ENCODE measurements around the gene MRM1.

The MRM1 gene

GRCh38 chr17:36647636-36648035, 46.3 kb downstream of the MRM1 start:
- Histone ChIP-seq H2AFZ (ENCODE audit: insufficient read depth, low read length, poor library complexity) (no peak overlapping the region), H2BK12ac (ENCODE audit: low read length) (no peak overlapping the region), H2BK120ac (ENCODE audit: insufficient read depth, low read length, poor library complexity) (no peak overlapping the region), H3K36me3 (ENCODE audit: control insufficient read depth in 1 of 2, insufficient read depth in 2 of 2, low read length in 2 of 2) (no peaks in the 10 kb centered on the region), H3K18ac (ENCODE audit: low read length) (no peak overlapping the region), H3K4me1 (ENCODE audit: control insufficient read depth in 1 of 2, insufficient read depth in 2 of 2, low read length in 2 of 2) (peaks cover 0 to 5% of the 10 kb centered on the region in 2 experiments), H2BK5ac (ENCODE audit: low read depth, low read length, poor library complexity) (no peak overlapping the region), H4K12ac (ENCODE audit: low read depth, low read length) (no peak overlapping the region), H3K4me2 (ENCODE audit: low read length) (no peak overlapping the region), H3K79me1 (ENCODE audit: low read length) (no peaks in the 10 kb centered on the region), H3K9ac (ENCODE audit: low read length) (no peak overlapping the region), H3K4me3 (ENCODE audit: low read depth, low read length) (no peak overlapping the region), H3K23ac (ENCODE audit: low read length) (no peak overlapping the region), H4K8ac (ENCODE audit: low read depth, low read length) (no peak overlapping the region), H3K9me3 (ENCODE audit: insufficient read depth, low read depth, low read length) (peaks cover 3% of the 10 kb centered on the region), H3K79me2 (ENCODE audit: control insufficient read depth, insufficient read depth, low read length, poor library complexity) (no peaks in the 10 kb centered on the region), H4K91ac (ENCODE audit: low read depth, low read length) (no peak overlapping the region), H2AK5ac (ENCODE audit: low read length) (no peak overlapping the region), H3K14ac (ENCODE audit: low read length) (no peak overlapping the region), H3K27ac (ENCODE audit: low read depth, low read length) (no peak overlapping the region), H3K4ac (ENCODE audit: low read depth, low read length) (no peak overlapping the region), H3K27me3 (ENCODE audit: insufficient read depth, low read length) (peaks cover 14% of the 10 kb centered on the region)
- WGBS (ENCODE audit: extremely low coverage, insufficient coverage, insufficient read length), result no CpG with 5 or more reads among the region's 4 CpGs
- no peak for DNase-seq

GRCh38 chr17:36650096-36650775, 48.9 kb downstream of the MRM1 start:
- H2AK5ac ChIP-seq (ENCODE audit: low read length), result no peak overlapping the region
- H3K27me3 ChIP-seq (ENCODE audit: insufficient read depth, low read length), result no peaks in the 10 kb centered on the region
- peaks cover 0 to 5% of the 10 kb centered on the region in 2 experiments for H3K4me1 ChIP-seq (ENCODE audit: control insufficient read depth in 1 of 2, insufficient read depth in 2 of 2, low read length in 2 of 2)
- H3K4me2 ChIP-seq (ENCODE audit: low read length), result no peak overlapping the region
- H4K12ac ChIP-seq (ENCODE audit: low read depth, low read length), result no peak overlapping the region
- WGBS (ENCODE audit: extremely low coverage, insufficient coverage, insufficient read length), result no CpG with 5 or more reads among the region's 9 CpGs
- H3K79me1 ChIP-seq (ENCODE audit: low read length), result no peaks in the 10 kb centered on the region
- H3K14ac ChIP-seq (ENCODE audit: low read length), result no peak overlapping the region
- H4K8ac ChIP-seq (ENCODE audit: low read depth, low read length), result no peak overlapping the region
- no peak overlapping the region for H3K4ac ChIP-seq (ENCODE audit: low read depth, low read length)
- no peak overlapping the region for H2BK12ac ChIP-seq (ENCODE audit: low read length)
- H3K27ac ChIP-seq (ENCODE audit: low read depth, low read length), result no peak overlapping the region
- no peaks in the 10 kb centered on the region for H3K36me3 ChIP-seq (ENCODE audit: control insufficient read depth in 1 of 2, insufficient read depth in 2 of 2, low read length in 2 of 2)
- H3K23ac ChIP-seq (ENCODE audit: low read length), result no peak overlapping the region
- H3K18ac ChIP-seq (ENCODE audit: low read length), result no peak overlapping the region
- H2AFZ ChIP-seq (ENCODE audit: insufficient read depth, low read length, poor library complexity), result no peak overlapping the region
- H3K4me3 ChIP-seq (ENCODE audit: low read depth, low read length), result no peak overlapping the region
- no peak overlapping the region for H4K91ac ChIP-seq (ENCODE audit: low read depth, low read length)
- H2BK120ac ChIP-seq (ENCODE audit: insufficient read depth, low read length, poor library complexity), result no peak overlapping the region
- DNase-seq, result no peak
- H3K79me2 ChIP-seq (ENCODE audit: control insufficient read depth, insufficient read depth, low read length, poor library complexity), result no peaks in the 10 kb centered on the region
- H3K9me3 ChIP-seq (ENCODE audit: insufficient read depth, low read depth, low read length), result peaks cover 1% of the 10 kb centered on the region
- H3K9ac ChIP-seq (ENCODE audit: low read length), result no peak overlapping the region
- no peak overlapping the region for H2BK5ac ChIP-seq (ENCODE audit: low read depth, low read length, poor library complexity)

GRCh38 chr17:36653374-36653773, 52.0 kb downstream of the MRM1 start:
- no peak for DNase-seq
- no peak overlapping the region for H3K23ac ChIP-seq (ENCODE audit: low read length)
- H3K4me1 ChIP-seq (ENCODE audit: control insufficient read depth in 1 of 2, insufficient read depth in 2 of 2, low read length in 2 of 2), result peaks cover 0 to 9% of the 10 kb centered on the region in 2 experiments
- WGBS (ENCODE audit: extremely low coverage, insufficient coverage, insufficient read length), result no CpG with 5 or more reads among the region's 3 CpGs
- H3K79me1 ChIP-seq (ENCODE audit: low read length), result no peaks in the 10 kb centered on the region
- no peak overlapping the region for H3K18ac ChIP-seq (ENCODE audit: low read length)
- H3K4me2 ChIP-seq (ENCODE audit: low read length), result no peak overlapping the region
- no peak overlapping the region for H2AFZ ChIP-seq (ENCODE audit: insufficient read depth, low read length, poor library complexity)
- no peak overlapping the region for H3K4ac ChIP-seq (ENCODE audit: low read depth, low read length)
- no peak overlapping the region for H2BK120ac ChIP-seq (ENCODE audit: insufficient read depth, low read length, poor library complexity)
- H3K9ac ChIP-seq (ENCODE audit: low read length), result no peak overlapping the region
- peaks cover 11% of the 10 kb centered on the region for H3K27me3 ChIP-seq (ENCODE audit: insufficient read depth, low read length)
- H4K91ac ChIP-seq (ENCODE audit: low read depth, low read length), result no peak overlapping the region
- no peak overlapping the region for H4K12ac ChIP-seq (ENCODE audit: low read depth, low read length)
- no peak overlapping the region for H2BK12ac ChIP-seq (ENCODE audit: low read length)
- H3K79me2 ChIP-seq (ENCODE audit: control insufficient read depth, insufficient read depth, low read length, poor library complexity), result no peaks in the 10 kb centered on the region
- H3K14ac ChIP-seq (ENCODE audit: low read length), result no peak overlapping the region
- H3K36me3 ChIP-seq (ENCODE audit: control insufficient read depth in 1 of 2, insufficient read depth in 2 of 2, low read length in 2 of 2), result no peaks in the 10 kb centered on the region
- H3K4me3 ChIP-seq (ENCODE audit: low read depth, low read length), result no peak overlapping the region
- peaks cover 4% of the 10 kb centered on the region for H3K9me3 ChIP-seq (ENCODE audit: insufficient read depth, low read depth, low read length)
- no peak overlapping the region for H2AK5ac ChIP-seq (ENCODE audit: low read length)
- H4K8ac ChIP-seq (ENCODE audit: low read depth, low read length), result no peak overlapping the region
- H2BK5ac ChIP-seq (ENCODE audit: low read depth, low read length, poor library complexity), result no peak overlapping the region
- no peak overlapping the region for H3K27ac ChIP-seq (ENCODE audit: low read depth, low read length)

GRCh38 chr17:36653856-36654255, 52.5 kb downstream of the MRM1 start:
- Histone ChIP-seq H3K79me2 (ENCODE audit: control insufficient read depth, insufficient read depth, low read length, poor library complexity) (no peaks in the 10 kb centered on the region), H4K91ac (ENCODE audit: low read depth, low read length) (no peak overlapping the region), H2BK12ac (ENCODE audit: low read length) (no peak overlapping the region), H3K9me3 (ENCODE audit: insufficient read depth, low read depth, low read length) (peaks cover 4% of the 10 kb centered on the region), H3K18ac (ENCODE audit: low read length) (no peak overlapping the region), H2BK120ac (ENCODE audit: insufficient read depth, low read length, poor library complexity) (no peak overlapping the region), H2AFZ (ENCODE audit: insufficient read depth, low read length, poor library complexity) (no peak overlapping the region), H3K36me3 (ENCODE audit: control insufficient read depth in 1 of 2, insufficient read depth in 2 of 2, low read length in 2 of 2) (no peaks in the 10 kb centered on the region), H3K79me1 (ENCODE audit: low read length) (no peaks in the 10 kb centered on the region), H2AK5ac (ENCODE audit: low read length) (no peak overlapping the region), H3K9ac (ENCODE audit: low read length) (no peak overlapping the region), H2BK5ac (ENCODE audit: low read depth, low read length, poor library complexity) (no peak overlapping the region), H3K4me1 (ENCODE audit: control insufficient read depth in 1 of 2, insufficient read depth in 2 of 2, low read length in 2 of 2) (peaks cover 0 to 9% of the 10 kb centered on the region in 2 experiments), H3K4me3 (ENCODE audit: low read depth, low read length) (no peak overlapping the region), H3K4ac (ENCODE audit: low read depth, low read length) (no peak overlapping the region), H3K14ac (ENCODE audit: low read length) (no peak overlapping the region), H4K12ac (ENCODE audit: low read depth, low read length) (no peak overlapping the region), H4K8ac (ENCODE audit: low read depth, low read length) (no peak overlapping the region), H3K23ac (ENCODE audit: low read length) (no peak overlapping the region), H3K27ac (ENCODE audit: low read depth, low read length) (no peak overlapping the region), H3K4me2 (ENCODE audit: low read length) (no peak overlapping the region), H3K27me3 (ENCODE audit: insufficient read depth, low read length) (peaks cover 11% of the 10 kb centered on the region)
- WGBS (ENCODE audit: extremely low coverage, insufficient coverage, insufficient read length), result no CpG with 5 or more reads among the region's 13 CpGs
- no peak for DNase-seq

All from trophoblast cell (in vitro differentiated cells and primary cell).